Measurements from ENCODE around the gene GLO1.
A peak's percentile ranks its signal among the peaks of the same experiment; 100 is the strongest.

Gene GLO1

DNA sequence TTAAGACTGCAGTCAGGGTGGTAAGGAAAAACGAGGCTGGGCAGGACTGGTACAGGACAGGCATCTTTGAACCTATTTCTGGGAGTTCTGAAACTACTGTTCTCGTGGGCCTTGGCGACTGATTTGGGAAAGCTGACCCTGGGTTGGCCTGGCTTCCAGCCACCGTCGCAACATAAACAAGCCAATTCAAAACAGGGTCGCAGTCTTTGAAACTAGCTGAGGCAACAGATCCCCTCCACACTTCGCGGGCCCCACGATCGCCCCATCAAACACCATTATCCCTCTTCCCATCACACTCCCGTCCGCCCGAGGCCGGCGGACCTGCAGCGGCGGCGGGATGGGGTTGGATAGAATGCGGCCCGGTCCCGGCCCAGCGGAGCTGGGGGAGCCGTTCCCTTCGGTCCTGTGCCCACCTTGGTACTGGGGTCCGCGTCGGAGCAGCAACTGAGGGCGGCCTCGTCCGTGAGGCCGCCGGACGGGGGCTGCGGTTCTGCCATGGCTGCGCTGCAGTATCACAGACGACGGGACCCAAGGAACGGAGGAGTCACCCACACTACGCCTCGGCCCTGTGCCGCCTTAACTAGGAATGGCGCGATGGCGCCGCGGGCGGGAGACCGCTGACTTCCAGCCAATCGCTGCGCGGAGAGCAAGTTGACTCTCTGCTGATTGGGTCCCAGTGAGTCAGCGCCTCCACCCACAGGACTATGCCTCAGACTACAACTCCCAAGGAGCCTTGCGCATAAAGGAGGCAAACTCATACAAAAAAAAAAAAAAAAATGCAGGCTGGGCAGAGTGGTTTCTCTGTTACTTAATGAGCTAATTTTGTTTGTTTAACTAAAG, at the start of gene GLO1:
TSS of gene GLO1 (minus strand) at position 588 of the 840 bp plus-strand sequence. CDS start at position 497, 91 bp downstream.
- peak; percentile 95 for DNase-seq (ENCODE audit: low read depth)

DNA sequence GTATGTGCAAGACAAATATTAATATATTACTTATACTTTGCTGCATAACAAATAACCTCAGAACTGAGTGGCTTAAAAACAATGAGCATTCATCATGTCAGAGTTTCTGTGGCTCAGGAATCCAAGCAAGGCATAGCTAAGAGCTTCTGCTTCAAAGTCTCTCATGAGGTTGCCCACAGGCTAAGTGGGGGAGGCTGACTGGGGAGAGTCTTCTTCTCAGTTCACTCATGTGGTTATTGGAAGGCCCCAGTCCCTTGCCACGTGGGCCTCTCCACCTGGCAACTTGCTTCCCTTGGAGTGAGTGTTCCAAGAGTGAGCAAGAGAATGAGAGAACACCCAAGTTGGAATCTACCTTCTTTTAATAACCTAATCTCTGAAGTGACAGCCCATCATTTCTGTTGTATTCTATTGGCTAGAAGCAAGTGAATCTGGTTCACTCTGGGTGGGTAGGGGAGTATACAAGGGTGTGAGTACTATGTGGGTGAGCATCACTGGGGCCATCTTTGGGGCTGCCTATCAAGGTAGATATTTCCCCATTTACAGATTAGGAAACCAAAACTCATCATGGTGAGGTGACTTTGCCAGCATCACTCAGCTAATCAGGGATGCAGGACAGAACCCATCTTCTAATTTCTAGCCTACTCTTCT, 48.1 kb upstream of the GLO1 start:
- DNase-seq (ENCODE audit: low read depth) = no peak

DNA sequence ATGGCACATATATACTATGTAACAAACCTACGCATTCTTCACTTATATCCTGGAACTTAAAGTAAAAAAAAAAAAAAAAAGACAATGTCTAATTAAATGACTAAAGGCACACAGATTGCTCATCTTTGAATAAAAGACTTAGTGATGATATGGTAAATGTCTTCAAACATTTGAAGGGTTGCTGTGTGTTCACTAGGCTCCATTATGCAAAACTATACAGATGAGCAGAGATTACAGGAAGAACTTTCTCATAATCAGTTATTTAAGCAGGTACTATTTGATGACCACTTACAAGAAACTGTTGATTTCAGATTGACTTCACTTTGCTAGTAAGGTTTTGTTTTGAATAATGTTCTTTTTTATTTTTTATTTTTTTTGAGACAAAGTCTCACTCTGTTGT, 46.5 kb upstream of the GLO1 start:
- DNase-seq (ENCODE audit: low read depth) = no peak

GRCh38 chr6:38739532-38739931, 36.6 kb upstream of the GLO1 start:
- no peak for DNase-seq (ENCODE audit: low read depth)

GRCh38 chr6:38738261-38738660, 35.3 kb upstream of the GLO1 start:
- DNase-seq (ENCODE audit: low read depth) = no peak

DNA sequence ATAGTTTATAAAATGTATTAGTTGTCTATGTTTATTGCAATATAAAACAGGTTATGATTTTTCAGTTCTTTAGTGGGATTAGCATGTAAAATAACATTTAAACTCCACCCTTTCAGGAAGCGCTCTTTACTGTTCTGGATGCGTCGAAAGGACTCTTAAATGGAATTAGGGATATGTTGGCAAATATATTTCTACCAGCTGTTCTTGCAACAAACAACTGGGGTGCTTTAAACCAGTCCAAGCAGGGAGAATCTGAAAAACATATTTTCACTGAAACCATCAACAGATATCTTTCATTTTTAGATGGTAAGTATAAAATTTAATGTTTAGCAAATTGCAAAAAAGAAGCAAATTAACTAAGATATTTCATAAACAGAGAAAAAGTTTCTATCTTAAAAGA, 34.0 kb upstream of the GLO1 start:
- no peak for DNase-seq (ENCODE audit: low read depth)

DNA sequence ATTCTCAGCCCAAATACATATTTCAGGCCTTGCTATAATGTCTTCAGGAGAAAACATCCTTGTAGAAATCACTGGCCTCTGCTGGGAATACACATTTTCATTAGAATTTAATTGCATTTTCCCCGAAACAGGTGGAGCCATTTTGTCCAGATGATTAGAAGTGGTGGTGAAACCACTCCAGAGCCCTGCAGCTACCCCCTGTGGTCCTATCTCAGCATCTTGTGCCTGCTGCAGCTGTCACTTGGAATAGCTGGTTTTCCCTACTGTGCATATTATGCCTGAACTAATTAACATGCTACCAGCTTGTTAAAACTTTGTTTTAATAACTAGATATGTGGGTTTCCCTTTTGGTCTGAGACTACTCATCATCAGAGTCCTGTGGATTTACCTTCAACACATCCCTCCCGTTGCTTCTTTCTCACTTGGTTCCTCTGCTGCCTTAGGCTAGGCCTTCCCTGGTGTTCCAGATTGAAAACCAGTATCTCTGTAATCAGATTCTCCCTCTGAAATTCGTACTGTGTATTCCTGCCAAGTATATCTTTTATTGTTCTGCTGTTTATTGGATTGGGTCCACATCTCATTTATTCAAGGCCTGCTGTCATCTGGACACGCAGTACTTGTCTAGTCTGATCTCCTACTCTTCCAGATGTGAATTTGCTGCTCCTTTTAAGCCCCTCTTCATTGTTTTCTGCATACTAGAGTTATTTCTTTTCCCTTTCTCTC, 27.4 kb upstream of the GLO1 start:
- no peak for DNase-seq (ENCODE audit: low read depth)

GRCh38 chr6:38728203-38728602, 25.3 kb upstream of the GLO1 start:
- DNase-seq (ENCODE audit: low read depth) = no peak

DNA sequence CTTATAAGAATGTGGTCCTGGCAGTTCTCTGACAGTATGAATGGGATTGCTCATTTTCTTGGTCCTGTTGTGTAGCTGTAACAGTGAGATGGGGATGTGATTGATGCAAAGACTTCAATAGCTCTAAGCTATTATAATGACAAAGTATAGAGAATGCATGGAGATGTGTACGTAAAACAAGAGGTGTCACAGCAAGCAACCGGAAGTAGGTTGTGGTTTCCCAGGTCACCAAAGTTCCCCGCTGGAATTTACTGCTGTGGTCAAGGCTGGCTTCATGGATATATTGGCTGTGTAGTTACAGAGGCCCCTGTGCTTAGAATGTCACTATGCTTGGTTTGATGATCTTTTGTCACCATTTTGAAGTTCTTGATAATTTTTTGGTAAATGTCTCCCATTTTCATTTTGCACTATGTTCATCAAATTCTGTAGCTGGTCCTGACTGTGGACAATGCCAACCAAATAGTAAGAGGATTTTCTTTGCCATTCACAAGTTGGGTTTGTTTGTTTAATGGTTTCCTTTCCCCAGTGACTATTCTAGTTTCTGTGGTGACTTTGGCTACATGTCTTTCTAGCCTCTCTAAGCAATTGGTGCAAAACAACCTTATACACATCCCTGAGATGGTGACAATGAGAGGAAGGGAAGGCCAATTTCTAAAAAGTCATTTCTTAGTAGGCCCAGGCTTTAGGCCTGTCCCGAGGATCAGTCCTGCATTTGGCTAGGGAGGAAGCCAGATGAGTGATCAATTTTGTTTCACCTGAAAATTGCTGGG, 22.7 kb upstream of the GLO1 start:
- no peak for DNase-seq (ENCODE audit: low read depth)

DNA sequence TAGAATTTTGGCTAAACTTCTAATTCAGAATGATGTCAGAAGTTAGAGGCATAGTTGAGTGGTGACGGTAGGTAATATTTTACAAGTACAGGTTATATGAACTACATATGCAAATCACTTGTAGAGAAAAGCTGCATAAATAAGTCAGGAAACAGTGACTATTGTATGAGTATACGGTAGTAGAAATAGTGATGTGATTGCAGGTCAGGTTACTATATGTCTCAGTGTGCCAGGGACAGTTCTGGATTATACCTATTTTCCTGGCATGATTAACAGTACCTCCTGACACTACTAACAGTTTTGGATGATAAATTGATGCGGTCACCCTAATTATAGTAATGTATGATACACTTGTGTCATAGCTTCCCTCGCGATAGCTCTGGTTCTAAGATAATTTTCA, 21.4 kb upstream of the GLO1 start:
- DNase-seq (ENCODE audit: low read depth) = no peak

DNA sequence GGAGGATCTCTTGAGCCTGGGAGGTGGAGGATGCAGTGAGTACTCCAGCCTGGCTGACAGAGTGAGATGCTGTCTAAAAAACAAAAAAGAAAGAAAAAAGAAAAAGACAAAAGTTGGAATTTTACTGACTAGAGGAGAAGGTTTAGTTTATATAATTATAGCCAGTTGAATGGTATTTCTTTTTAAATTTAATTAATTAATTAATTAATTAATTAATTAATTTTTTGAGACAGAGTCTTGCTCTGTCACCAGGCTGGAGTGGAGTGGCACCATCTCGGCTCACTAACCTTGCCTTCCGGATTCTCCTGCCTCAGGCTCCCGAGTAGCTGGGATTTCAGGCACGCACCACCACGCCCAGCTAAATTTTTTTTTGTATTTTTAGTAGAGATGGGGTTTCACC, 20.8 kb upstream of the GLO1 start:
- no peak for DNase-seq (ENCODE audit: low read depth)

DNA sequence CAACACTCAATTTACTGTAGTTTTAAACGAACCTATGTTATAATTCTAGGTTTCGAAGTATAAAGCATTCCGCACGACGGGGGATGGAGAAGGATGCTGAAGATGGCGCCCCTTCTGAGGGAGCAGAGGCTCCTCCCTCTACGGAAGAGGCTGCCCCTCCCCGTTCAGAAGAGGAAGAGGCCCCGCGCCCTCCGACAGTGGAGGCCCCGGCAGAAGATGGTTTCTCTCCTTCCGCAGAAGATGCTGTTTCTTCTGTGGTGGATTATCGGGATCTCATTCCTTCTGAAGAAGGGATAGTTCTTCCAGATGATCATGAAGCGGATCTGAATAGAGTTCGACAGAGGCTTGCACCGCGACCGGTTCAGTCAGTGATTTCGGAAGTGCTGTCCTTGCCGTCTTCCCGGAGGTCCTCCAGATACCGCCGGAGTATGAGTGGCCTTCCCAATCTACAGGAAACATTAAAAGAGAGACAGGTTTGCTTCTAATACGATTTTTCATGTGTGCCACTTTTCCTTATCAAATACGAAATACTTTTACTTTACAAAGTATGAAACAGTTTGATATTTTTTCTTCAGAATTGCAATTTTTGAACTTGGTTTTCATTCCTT, 19.9 kb upstream of the GLO1 start:
- DNase-seq (ENCODE audit: low read depth) = no peak

GRCh38 chr6:38722038-38722437, 19.1 kb upstream of the GLO1 start:
- DNase-seq (ENCODE audit: low read depth) = no peak

DNA sequence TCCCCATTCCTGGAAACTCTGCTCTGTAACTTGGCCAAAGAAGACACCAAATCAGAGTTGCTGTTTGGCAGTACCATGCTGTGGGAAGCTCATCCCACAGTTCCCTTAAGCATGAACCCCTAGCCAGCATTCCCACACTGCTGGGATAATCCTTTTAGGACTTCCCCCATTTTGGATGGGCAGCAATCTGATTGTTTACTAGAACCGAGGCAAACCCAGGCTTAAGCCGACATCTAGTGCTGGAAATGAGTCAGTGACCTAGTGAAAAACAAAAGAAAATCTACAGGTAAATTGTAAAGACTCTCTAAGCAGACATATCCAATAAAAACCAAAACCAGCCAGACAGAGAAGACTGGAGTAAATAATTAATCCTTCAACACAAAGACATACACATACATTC, 17.4 kb upstream of the GLO1 start:
- no peak for DNase-seq (ENCODE audit: low read depth)

DNA sequence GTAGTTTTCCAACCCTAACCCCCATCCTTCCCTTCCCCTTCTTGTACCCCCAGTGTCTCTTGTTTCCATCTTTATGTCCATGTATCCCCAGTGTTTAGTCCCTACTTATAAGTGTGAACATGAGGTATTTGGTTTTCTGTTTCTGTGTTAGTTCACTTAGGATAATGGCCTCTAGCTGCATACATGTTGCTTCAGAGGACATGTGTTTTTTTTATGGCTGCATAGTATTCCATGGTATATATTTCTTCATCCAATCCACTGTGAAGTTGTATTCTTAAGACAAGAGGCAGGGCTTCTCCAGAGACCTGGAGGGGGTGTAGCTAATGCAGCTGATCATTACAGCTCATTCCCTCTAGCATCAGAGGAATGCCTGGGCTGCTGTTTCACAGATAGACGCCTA, 16.4 kb upstream of the GLO1 start:
- DNase-seq (ENCODE audit: low read depth) = no peak

DNA sequence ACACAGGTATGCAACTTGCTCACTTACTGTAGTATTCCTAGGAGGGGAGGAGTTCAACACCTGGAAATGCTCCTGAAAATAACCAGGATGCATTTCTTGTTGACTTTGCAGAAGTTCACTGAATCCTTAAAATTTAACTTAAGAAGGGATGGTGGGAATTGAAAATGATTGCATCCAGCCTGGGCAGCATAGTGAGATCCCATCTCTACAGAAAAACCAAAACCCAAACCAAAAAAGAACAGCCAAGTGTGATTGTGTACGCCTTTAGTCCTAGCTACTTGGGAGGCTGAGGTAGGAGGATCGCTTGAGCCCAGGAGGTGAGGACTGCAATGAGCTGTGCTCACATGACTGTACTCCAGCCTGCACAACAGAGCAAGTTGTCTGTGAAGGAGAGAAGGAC, 13.9 kb upstream of the GLO1 start:
- no peak for DNase-seq (ENCODE audit: low read depth)

GRCh38 chr6:38715016-38715689, 12.2 kb upstream of the GLO1 start, which contains the start of gene DNAH8:
Gene DNAH8 (plus strand): TSS chr6:38715311. CDS start chr6:38722810, 7,499 bp downstream.
- DNase-seq (ENCODE audit: low read depth) = no peak

GRCh38 chr6:38714239-38715015, 11.5 kb upstream of the GLO1 start:
- no peak for DNase-seq (ENCODE audit: low read depth)

DNA sequence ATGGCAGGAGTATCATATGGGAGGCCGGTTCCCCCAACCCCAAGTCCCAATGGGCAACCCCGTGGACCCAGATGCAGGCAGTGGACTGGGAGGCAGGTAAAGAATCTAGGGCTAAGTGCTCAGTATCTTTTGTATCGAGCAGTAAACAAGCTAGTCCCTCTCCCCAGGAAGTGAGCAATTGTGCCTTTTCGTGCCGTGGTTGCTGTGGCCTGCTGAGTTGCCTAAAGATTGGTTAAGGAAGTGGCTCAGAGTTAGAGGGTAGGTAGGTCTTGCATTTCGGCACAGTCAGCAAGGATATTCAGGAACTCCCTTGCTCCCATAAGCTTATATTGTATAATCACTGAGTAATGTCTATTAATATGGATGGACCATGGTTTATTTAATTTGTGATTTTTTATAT, 10.9 kb upstream of the GLO1 start:
- peak; percentile 22 for DNase-seq (ENCODE audit: low read depth)

DNA sequence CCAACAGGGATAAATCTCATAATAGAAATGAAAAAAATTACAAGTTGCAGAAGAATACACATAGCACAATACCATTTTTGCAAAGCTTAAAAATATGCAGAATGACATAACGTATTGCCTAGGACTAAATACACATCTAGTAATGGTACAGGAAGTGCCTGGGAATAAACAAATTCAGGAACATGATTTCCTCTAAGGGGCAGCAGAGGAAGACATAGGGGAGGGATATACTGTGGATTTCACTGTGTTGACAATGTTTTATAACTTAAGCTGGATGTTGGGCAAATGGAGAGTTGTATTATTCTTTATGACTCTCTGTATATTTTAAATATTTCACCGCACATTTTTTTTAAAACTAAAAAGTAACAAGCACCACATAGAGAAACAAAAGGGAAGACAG, 5.6 kb upstream of the GLO1 start:
- no peak for DNase-seq (ENCODE audit: low read depth)
